NCI-H2227 (cell line): ENCODE data around the gene BHLHE41.

ENCODE experiments used
- DNase-seq: peaks from one replicate; lab custom pipeline; 2025; ENCODE audit not compliant: unreplicated experiment; lab: John Stamatoyannopoulos, UW

Gene BHLHE41

GRCh38 chr12:26086936-26087335 is 37.9 kb downstream of the BHLHE41 start:
- DNase-seq: no peak

- no peak for DNase-seq
These were observed 43.9 kb downstream of the BHLHE41 start for GRCh38 chr12:26080911-26081310.

GRCh38 chr12:26077915-26078702 is 46.7 kb downstream of the BHLHE41 start:
- no peak for DNase-seq
